Loucy (cell line): ENCODE results near the gene NRXN3.

Experiments used
- CTCF ChIP-seq: fragments of 200-600 bp; sonication (generic); conservative IDR thresholded peaks from 2 replicates; pipeline ENCODE4 v1.5.1; 2014; ENCODE audit warnings: mild to moderate bottlenecking, antibody characterized with exemption, low read length
- EZH2phosphoT487 ChIP-seq: fragments of 200-600 bp; IDR thresholded peaks from 2 replicates; pipeline ENCODE4 v1.6.1; 2018; ENCODE audit warnings: antibody characterized with exemption, mild to moderate bottlenecking, moderate library complexity, borderline replicate concordance

DNA sequence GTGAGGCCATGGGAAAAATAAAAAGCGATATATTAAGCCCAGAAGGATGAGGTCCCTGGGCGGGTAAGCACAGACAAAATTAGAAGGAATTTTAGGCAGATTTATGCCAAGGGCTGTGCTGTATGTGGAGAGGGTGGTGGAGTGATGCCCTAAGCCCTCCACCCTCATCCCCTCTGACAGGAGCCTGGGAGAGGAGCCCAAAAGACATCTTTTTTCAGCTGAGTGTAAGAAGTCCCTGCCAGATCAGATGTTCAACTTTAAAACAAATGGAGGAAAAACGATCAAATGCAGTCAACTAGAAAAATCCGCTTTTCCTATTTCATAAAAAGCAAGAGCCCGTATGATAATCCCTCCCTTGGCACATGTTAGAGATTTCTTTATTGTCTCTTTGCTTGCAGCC is 47.7 kb upstream of the NRXN3 start:
- TF ChIP-seq CTCF: no peak
- no peak for TF ChIP-seq EZH2phosphoT487
